GM23248 (cell line): ENCODE results near the gene UBE2G1. TPM values are rescaled to one million over a fixed set of nuclear protein-coding genes. Genes with fewer than 3 reads are reported as not detected.

Source experiments
- DNase-seq: peaks from one replicate; pipeline ENCODE4 v3.0.0-alpha.2; 2015
- H2AFZ ChIP-seq: fragments of 200-600 bp; sonication (generic); 2 replicates; pipeline ENCODE4 v1.6.1; 2016; ENCODE audit warnings: antibody characterized with exemption
- H3F3A ChIP-seq: fragments of 200-600 bp; sonication (generic); 2 replicates; pipeline ENCODE4 v1.6.1; 2016; ENCODE audit warnings: mild to moderate bottlenecking, antibody characterized with exemption, mixed run types; ENCODE audit not compliant: insufficient read depth
- H3K27ac ChIP-seq: fragments of 200-600 bp; sonication (generic); 2 replicates; pipeline ENCODE4 v1.5.1; 2016; ENCODE audit warnings: mild to moderate bottlenecking
- H3K27me3 ChIP-seq: fragments of 200-600 bp; sonication (generic); replicated peaks from 2 replicates; pipeline ENCODE4 v1.6.1; 2016; ENCODE audit warnings: mild to moderate bottlenecking; ENCODE audit not compliant: insufficient read depth
- H3K36me3 ChIP-seq: fragments of 200-600 bp; sonication (generic); 2 replicates; pipeline ENCODE4 v1.6.1; 2016; ENCODE audit warnings: low read depth, mild to moderate bottlenecking
- H3K4me1 ChIP-seq: fragments of 200-600 bp; sonication (generic); 2 replicates; pipeline ENCODE4 v1.6.1; 2016; ENCODE audit warnings: mild to moderate bottlenecking; ENCODE audit not compliant: insufficient read depth
- H3K4me2 ChIP-seq: fragments of 200-600 bp; sonication (generic); one replicate; pipeline ENCODE4 v1.6.1; 2016; ENCODE audit warnings: mild to moderate bottlenecking; ENCODE audit not compliant: unreplicated experiment
- H3K4me3 ChIP-seq: fragments of 200-600 bp; sonication (generic); 2 replicates; pipeline ENCODE4 v1.5.1; 2016; ENCODE audit warnings: mild to moderate bottlenecking
- H3K79me2 ChIP-seq: fragments of 200-600 bp; sonication (generic); 2 replicates; pipeline ENCODE4 v1.6.1; 2016; ENCODE audit warnings: mild to moderate bottlenecking; ENCODE audit not compliant: insufficient read depth
- H3K9ac ChIP-seq: fragments of 200-600 bp; sonication (generic); 2 replicates; pipeline ENCODE4 v1.6.1; 2016; ENCODE audit warnings: mild to moderate bottlenecking
- H3K9me2 ChIP-seq: fragments of 200-600 bp; sonication (generic); 2 replicates; pipeline ENCODE4 v1.6.1; 2016; ENCODE audit warnings: mixed run types, mild to moderate bottlenecking, moderate library complexity; ENCODE audit not compliant: insufficient read depth
- H3K9me3 ChIP-seq: fragments of 200-600 bp; sonication (generic); one replicate; pipeline ENCODE4 v1.6.1; 2017; ENCODE audit warnings: low read depth
- H4K20me1 ChIP-seq: fragments of 200-600 bp; sonication (generic); 2 replicates; pipeline ENCODE4 v1.6.0; 2016; ENCODE audit not compliant: insufficient read depth
- EZH2 ChIP-seq: fragments of 200-600 bp; sonication (generic); IDR thresholded peaks from 2 replicates; pipeline ENCODE4 v1.6.1; 2018; ENCODE audit warnings: antibody characterized with exemption, mild to moderate bottlenecking; ENCODE audit not compliant: insufficient read depth, poor library complexity, severe bottlenecking
- EZH2phosphoT487 ChIP-seq: fragments of 200-600 bp; sonication (generic); IDR thresholded peaks from 2 replicates; pipeline ENCODE4 v1.6.1; 2018; ENCODE audit warnings: antibody characterized with exemption, moderate library complexity, mild to moderate bottlenecking, low read depth; ENCODE audit not compliant: insufficient read depth
- WGBS, 2 experiments: methylation state at CpG; one replicate each; pipeline ENCODE4 v1.1.6; 2015 to 2017; ENCODE audit warnings: low lambda C conversion rate in 2 of 2, low coverage in 1 of 2; ENCODE audit errors: missing lambda C conversion rate in 2 of 2; 5-methylcytosine and 5-hydroxymethylcytosine counted together
- in situ Hi-C: fragments of 300-500 bp; cut with MboI; formaldehyde crosslinking; loops from 2 replicates; pipeline ENCODE4 v1.15.0; 2020
- polyA plus RNA-seq: library from polyadenylated mRNA; unstranded; fragments of >200 nt; fragmentation: Nextera tagmentation; extraction: Ambion mirVana; gene quantifications from 2 replicates; pipeline ENCODE4 v1.2.1, GENCODE V29; 2016
- total RNA-seq: library from RNA; depleted of rRNA; stranded (reverse); fragments of >200 nt; shearing (Covaris generic); gene quantifications from 2 replicates; pipeline ENCODE4 v1.2.3, GENCODE V29; 2014

Gene UBE2G1
- total and polyA plus RNA-seq, 2 experiments from 2014 or later, result 37.8 to 49.4 TPM

- WGBS, 2 experiments, result 73 to 76% methylated on average over 7 of the region's 7 CpGs
- in situ Hi-C loops, result no loop called here
- no peaks in the 10 kb centered on the region for H4K20me1 ChIP-seq
These were observed 99.9 kb downstream of the UBE2G1 start for GRCh38 chr17:4266550-4266949.

DNA sequence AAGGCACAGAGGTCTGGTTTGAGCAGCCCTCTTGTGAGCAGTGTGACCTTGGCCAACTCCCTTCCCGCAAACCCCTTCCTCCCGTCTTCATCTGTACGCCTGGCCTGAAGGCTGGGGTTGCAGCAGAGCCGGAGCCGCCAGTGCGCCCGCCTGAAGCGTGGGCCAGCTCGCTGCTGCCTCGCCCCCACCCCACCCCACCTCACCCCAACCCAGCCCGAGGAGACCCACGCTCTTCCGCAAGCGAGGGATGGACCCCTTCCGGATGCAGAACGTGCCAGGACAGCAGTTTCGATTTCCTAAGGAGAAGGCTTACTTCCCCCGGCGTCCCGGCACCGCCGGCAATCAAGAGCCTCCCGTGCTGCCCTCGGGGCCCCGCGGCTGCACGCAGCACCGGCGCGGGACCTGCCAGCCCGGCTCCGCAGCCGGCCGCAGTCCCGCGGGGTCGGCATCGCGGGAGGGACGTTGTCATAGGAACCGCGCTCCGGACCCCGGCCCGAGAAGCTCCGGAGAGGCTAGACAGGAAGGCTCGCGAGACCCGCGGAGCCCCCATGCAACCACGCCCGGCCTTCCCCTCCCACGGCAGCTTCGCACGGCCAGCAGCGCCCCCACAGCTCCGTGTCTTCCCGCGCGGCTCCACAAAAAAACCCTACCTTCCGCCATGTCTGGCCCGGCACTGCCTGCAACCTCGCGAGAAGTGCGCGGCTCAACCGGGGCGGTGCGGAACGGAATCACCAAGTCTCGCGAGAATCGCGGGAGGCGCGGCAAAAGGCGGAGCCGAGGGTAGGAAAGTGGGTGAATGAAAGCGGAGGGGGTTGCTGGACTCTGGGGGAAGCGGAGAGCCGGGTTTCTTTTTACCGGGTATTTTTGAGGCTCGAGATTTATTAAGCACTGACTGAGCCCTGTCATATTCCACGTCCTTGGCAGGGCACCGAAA, 102.9 kb downstream of the UBE2G1 start, which contains the start of gene ANKFY1:
TSS of gene ANKFY1 (minus strand) at position 698 of the 934 bp plus-strand sequence. CDS start at position 660, 38 bp downstream.
- H3K79me2 ChIP-seq, result peaks cover 61% of the 10 kb centered on the region
- H3K27ac ChIP-seq, result peak within 1 kb of the TSS; percentile 64
- peak within 1 kb of the TSS; percentile 98 for H3K9ac ChIP-seq
- WGBS, 2 experiments, result 1% methylated on average over 62 to 71 of the region's 85 CpGs
- 0 out of 2 replicates have a peak, but pooled peaks cover 12% of the 10 kb centered on the region for H3F3A ChIP-seq
- H3K9me2 ChIP-seq, result no peaks in the 10 kb centered on the region
- peak within 1 kb of the TSS; percentile 95 for H3K4me3 ChIP-seq
- peaks cover 8% of the 10 kb centered on the region; the same call in 1 of the 2 replicates for H3K4me1 ChIP-seq
- H3K36me3 ChIP-seq, result peaks cover 13% of the 10 kb centered on the region; the same call in 1 of the 2 replicates
- H2AFZ ChIP-seq, result peak within 1 kb of the TSS; percentile 98
- DNase-seq, result peak; percentile 98
- TF ChIP-seq EZH2, result no peak
- no peak for TF ChIP-seq EZH2phosphoT487
- H4K20me1 ChIP-seq, result no peaks in the 10 kb centered on the region
- peak within 1 kb of the TSS; percentile 93 for H3K4me2 ChIP-seq
- H3K27me3 ChIP-seq, result no peaks in the 10 kb centered on the region
- in situ Hi-C loops, result no loop called here
- H3K9me3 ChIP-seq, result no peaks in the 10 kb centered on the region

More at GRCh38 chr17:4266550-4266949, 99.9 kb downstream of the UBE2G1 start:
- H3F3A ChIP-seq, result 0 out of 2 replicates have a peak, but pooled peaks cover 19% of the 10 kb centered on the region
- H3K9me2 ChIP-seq, result no peaks in the 10 kb centered on the region
- TF ChIP-seq EZH2phosphoT487 (no peak), EZH2 (no peak)
- peaks cover 31% of the 10 kb centered on the region for H3K79me2 ChIP-seq
- DNase-seq, result no peak
- H3K4me2 ChIP-seq, result no peak overlapping the region
- 0 out of 2 replicates have a peak, but pooled peaks cover 8% of the 10 kb centered on the region for H3K36me3 ChIP-seq
- no peak overlapping the region for H2AFZ ChIP-seq
- no peak overlapping the region for H3K27ac ChIP-seq
- no peak overlapping the region for H3K9ac ChIP-seq
- H3K27me3 ChIP-seq, result no peaks in the 10 kb centered on the region
- H3K9me3 ChIP-seq, result no peaks in the 10 kb centered on the region
- H3K4me3 ChIP-seq, result no peak overlapping the region
- peaks cover 8% of the 10 kb centered on the region; the same call in 1 of the 2 replicates for H3K4me1 ChIP-seq

DNA sequence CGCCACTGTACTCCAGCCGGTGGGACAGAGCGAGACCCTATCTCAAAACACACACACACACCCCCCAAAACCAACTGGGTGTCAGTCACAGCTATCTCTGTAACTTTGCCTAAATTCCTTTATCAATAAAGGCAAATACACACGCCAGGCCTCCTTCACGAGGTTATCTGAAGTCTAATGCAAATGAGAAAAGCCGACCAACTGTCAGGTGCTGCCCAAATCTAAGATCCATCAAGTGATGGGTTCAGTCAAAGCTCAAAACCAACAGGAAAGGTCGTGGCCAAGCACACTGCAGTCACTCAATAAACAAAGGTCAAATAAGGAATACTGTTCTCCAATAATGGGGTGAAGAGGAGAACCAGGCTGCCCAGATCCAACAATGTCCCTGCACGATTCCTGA, 103.8 kb downstream of the UBE2G1 start:
- no peak for TF ChIP-seq EZH2phosphoT487
- TF ChIP-seq EZH2, result no peak
- Histone ChIP-seq H3K36me3 (peaks cover 14% of the 10 kb centered on the region; the same call in 1 of the 2 replicates), H3K79me2 (peaks cover 69% of the 10 kb centered on the region), H3K27ac (peak overlapping the region; percentile 64; the same call in 1 of the 2 replicates), H2AFZ (peak overlapping the region; percentile 98; the same call in 1 of the 2 replicates), H3K4me1 (peaks cover 8% of the 10 kb centered on the region; the same call in 1 of the 2 replicates), H4K20me1 (no peaks in the 10 kb centered on the region), H3K4me3 (peak overlapping the region; percentile 95), H3K9me3 (no peaks in the 10 kb centered on the region), H3K4me2 (peak overlapping the region; percentile 93), H3K27me3 (no peaks in the 10 kb centered on the region), H3F3A (0 out of 2 replicates have a peak, but pooled peaks cover 4% of the 10 kb centered on the region), H3K9ac (peak overlapping the region; percentile 98), H3K9me2 (no peaks in the 10 kb centered on the region)
- WGBS, 2 experiments, result 60 to 65% methylated on average over 8 of the region's 8 CpGs
- in situ Hi-C loops, result no loop called here
- no peak for DNase-seq

- peaks cover 14% of the 10 kb centered on the region; the same call in 1 of the 2 replicates for H3K36me3 ChIP-seq
- H3K4me2 ChIP-seq, result no peak overlapping the region
- no peak for DNase-seq
- WGBS, 2 experiments, result 92 to 93% methylated on average over 8 of the region's 8 CpGs
- no peak overlapping the region for H2AFZ ChIP-seq
- in situ Hi-C loops, result no loop called here
- no peaks in the 10 kb centered on the region for H4K20me1 ChIP-seq
- TF ChIP-seq EZH2phosphoT487 (no peak), EZH2 (no peak)
- H3K9me3 ChIP-seq, result no peaks in the 10 kb centered on the region
- H3K27ac ChIP-seq, result no peak overlapping the region
- H3F3A ChIP-seq, result 0 out of 2 replicates have a peak, but pooled peaks cover 4% of the 10 kb centered on the region
- H3K79me2 ChIP-seq, result peaks cover 82% of the 10 kb centered on the region
- no peaks in the 10 kb centered on the region for H3K27me3 ChIP-seq
- no peak overlapping the region for H3K9ac ChIP-seq
- H3K4me1 ChIP-seq, result peaks cover 8% of the 10 kb centered on the region; the same call in 1 of the 2 replicates
- H3K4me3 ChIP-seq, result no peak overlapping the region
- H3K9me2 ChIP-seq, result no peaks in the 10 kb centered on the region
These were observed 105.0 kb downstream of the UBE2G1 start for GRCh38 chr17:4261452-4261851.
